ENCODE measurements around the gene CDC42. TPM values are rescaled to one million over a fixed set of nuclear protein-coding genes. Genes with fewer than 3 reads are reported as not detected.

The CDC42 gene
- total and polyA plus RNA-seq, 7 donors = 71.6 to 135 (median 119) TPM

DNA sequence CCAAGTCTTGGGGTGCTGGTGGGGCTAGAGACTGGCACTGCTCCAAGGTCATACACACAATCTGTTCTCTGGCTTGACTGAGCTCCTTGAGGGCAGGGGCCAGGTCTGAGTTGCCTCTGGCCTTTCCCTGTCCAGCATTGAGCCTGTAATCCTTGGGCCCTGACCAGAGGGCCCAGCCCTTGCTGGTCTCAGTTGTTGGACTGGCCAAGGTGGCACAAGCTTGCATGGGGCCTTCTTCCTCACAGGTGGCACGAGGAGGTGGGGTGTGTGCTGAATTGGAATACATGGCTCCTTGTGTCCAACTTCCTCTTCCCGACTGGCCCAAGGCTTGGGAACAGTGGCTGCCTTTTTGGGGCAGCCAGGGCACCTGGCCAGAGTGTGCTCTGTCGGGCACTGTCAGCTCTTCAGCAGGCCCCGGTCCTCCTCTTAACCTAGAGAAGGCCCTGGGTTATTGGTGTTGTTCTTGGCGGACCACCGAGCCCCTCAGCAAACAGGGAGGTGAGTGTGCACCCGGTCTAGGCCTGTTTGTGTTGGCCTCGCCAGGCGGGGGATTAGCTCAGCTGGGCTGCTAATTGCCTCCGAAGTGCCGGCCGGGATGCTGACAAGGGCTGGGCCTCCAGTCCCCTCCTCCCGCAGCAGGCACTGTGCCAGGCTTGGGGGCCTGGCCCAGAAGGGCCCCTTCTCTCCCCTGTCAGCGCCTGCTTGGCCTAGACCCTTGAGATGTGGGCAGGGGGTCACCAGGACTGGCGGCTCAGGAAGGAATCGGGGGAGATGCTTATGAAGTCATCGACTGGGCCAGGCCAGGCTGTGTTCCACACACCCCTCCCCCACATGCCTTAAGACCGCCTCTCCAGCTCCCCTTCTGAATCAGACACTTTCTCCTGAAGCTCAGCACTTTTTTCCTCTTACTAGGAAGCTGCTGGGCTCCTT is 61.8 kb downstream of the CDC42 start:
- Histone ChIP-seq H3K4me1 (no peaks in the 10 kb centered on the region), H3K27ac (no peak overlapping the region), H3K4me3 (no peak overlapping the region), H3K36me3 (ENCODE audit: insufficient read depth in 1 of 2, low read depth in 1 of 2) (peaks cover 0 to 30% of the 10 kb centered on the region in 2 donors), H3K27me3 (ENCODE audit: insufficient read depth in 3 of 3, low read length in 2 of 3) (no peaks in the 10 kb centered on the region), H3K9me3 (no peaks in the 10 kb centered on the region)
- no peak for DNase-seq
- WGBS, 3 donors = 41 to 52% (median 49%) methylated on average over 13 to 18 of the region's 18 CpGs
- peak in 1 of 4 donors; percentile 15 for ATAC-seq
- intact Hi-C loops (cut with DNase I) = no loop called here
- TF ChIP-seq, protein P1, sequence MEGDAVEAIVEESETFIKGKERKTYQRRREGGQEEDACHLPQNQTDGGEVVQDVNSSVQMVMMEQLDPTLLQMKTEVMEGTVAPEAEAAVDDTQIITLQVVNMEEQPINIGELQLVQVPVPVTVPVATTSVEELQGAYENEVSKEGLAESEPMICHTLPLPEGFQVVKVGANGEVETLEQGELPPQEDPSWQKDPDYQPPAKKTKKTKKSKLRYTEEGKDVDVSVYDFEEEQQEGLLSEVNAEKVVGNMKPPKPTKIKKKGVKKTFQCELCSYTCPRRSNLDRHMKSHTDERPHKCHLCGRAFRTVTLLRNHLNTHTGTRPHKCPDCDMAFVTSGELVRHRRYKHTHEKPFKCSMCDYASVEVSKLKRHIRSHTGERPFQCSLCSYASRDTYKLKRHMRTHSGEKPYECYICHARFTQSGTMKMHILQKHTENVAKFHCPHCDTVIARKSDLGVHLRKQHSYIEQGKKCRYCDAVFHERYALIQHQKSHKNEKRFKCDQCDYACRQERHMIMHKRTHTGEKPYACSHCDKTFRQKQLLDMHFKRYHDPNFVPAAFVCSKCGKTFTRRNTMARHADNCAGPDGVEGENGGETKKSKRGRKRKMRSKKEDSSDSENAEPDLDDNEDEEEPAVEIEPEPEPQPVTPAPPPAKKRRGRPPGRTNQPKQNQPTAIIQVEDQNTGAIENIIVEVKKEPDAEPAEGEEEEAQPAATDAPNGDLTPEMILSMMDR (IDR thresholded peaks at IDR 0.05) = no peak

DNA sequence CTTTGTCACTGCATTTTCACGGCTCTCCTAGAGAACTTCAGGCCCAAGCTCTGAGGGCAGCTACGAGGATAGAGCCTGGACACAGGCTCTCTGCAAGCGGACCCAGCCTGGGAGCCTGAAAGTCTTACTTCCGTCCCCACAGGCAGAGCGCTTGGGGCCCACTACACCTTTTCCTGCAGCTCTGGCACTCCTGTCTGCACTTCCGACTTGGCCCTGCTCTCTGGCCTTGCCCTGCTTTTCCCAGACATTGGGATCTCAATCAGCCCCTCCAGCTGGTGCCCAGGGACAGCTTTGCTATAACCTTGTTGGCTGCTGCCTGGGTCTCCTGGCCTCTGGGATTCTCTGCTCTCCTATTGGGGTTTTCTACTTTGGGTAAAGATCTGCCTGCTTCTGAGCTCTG is 62.8 kb downstream of the CDC42 start:
- H3K4me3 ChIP-seq = no peak overlapping the region
- H3K27me3 ChIP-seq (ENCODE audit: insufficient read depth in 3 of 3, low read length in 2 of 3) = no peaks in the 10 kb centered on the region
- H3K9me3 ChIP-seq = no peaks in the 10 kb centered on the region
- ATAC-seq (no peak), DNase-seq (no peak)
- peaks cover 0 to 34% of the 10 kb centered on the region in 2 donors for H3K36me3 ChIP-seq (ENCODE audit: insufficient read depth in 1 of 2, low read depth in 1 of 2)
- intact Hi-C loops (cut with DNase I) = no loop called here
- 80 to 89% (median 83%) methylated on average over 6 of the region's 6 CpGs for WGBS, 3 donors
- no peaks in the 10 kb centered on the region for H3K4me1 ChIP-seq
- H3K27ac ChIP-seq = no peak overlapping the region
- TF ChIP-seq, protein P1 (IDR thresholded peaks at IDR 0.05) = no peak

DNA sequence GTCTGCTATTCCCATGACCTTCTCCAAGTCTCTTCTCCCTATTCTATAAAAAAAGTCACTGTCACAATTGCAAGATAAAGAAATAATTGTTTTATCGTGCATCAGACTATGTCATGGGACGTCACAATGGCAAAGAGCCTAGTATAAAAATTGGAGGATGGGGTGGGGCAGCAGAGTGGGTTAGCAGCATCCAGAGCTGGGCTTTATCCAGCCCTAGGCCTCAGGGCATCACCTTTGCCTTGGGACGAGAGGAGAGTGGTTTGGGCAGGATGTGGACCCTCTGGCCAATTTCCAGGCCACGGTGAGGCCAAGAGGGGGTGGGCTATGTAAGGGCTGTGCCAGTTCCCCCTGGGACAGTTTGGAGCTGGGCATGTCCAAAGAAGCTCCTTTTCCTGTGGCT is 64.7 kb downstream of the CDC42 start:
- H3K36me3 ChIP-seq (ENCODE audit: insufficient read depth in 1 of 2, low read depth in 1 of 2) = peaks cover 0 to 38% of the 10 kb centered on the region in 2 donors
- TF ChIP-seq, protein P1 (IDR thresholded peaks at IDR 0.05) = no peak
- intact Hi-C loops (cut with DNase I) = no loop called here
- no peaks in the 10 kb centered on the region for H3K27me3 ChIP-seq (ENCODE audit: insufficient read depth in 3 of 3, low read length in 2 of 3)
- H3K4me3 ChIP-seq = no peak overlapping the region
- no peak overlapping the region for H3K27ac ChIP-seq
- DNase-seq (no peak), ATAC-seq (no peak)
- H3K4me1 ChIP-seq = no peaks in the 10 kb centered on the region
- H3K9me3 ChIP-seq = no peaks in the 10 kb centered on the region
- WGBS, 3 donors = 45 to 59% (median 49%) methylated on average over 4 of the region's 4 CpGs

DNA sequence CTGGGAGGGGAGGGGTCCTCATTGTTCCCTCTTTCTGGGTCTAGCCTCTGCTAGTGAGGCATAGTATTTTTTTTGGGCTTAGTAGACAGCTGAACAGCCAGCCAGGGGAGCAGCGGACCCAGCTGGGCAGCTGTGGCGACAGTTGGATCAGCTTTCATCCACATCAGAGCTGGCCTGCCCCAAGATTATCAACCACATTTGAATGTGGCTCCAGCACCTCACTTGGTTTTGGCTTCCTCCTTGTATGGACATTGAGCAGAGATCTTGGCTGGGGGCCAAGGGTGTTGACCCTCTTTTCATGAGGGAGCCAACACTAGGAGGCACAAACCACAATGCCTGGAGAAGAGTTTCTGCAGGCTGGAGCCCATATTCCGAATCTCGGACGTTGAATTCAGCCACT is 65.3 kb downstream of the CDC42 start:
- H3K27ac ChIP-seq = no peak overlapping the region
- DNase-seq (no peak), ATAC-seq (no peak)
- peaks cover 0 to 36% of the 10 kb centered on the region in 2 donors for H3K36me3 ChIP-seq (ENCODE audit: insufficient read depth in 1 of 2, low read depth in 1 of 2)
- TF ChIP-seq, protein P1 (IDR thresholded peaks at IDR 0.05) = no peak
- WGBS, 3 donors = 72 to 81% (median 75%) methylated on average over 5 of the region's 5 CpGs
- no peaks in the 10 kb centered on the region for H3K9me3 ChIP-seq
- H3K27me3 ChIP-seq (ENCODE audit: insufficient read depth in 3 of 3, low read length in 2 of 3) = no peaks in the 10 kb centered on the region
- intact Hi-C loops (cut with DNase I) = no loop called here
- no peaks in the 10 kb centered on the region for H3K4me1 ChIP-seq
- H3K4me3 ChIP-seq = no peak overlapping the region
